PC-9 (cell line): ENCODE results near the gene SMCHD1.

ENCODE experiments used
- EZH2 ChIP-seq: fragments of 200-600 bp; sonication (generic); IDR thresholded peaks from 2 replicates; pipeline ENCODE4 v1.8.0; 2017; ENCODE audit warnings: antibody characterized with exemption, low read depth
- TF ChIP-seq, protein P1 (sequence below): fragments of 200-600 bp; sonication (generic); conservative IDR thresholded peaks from 2 replicates; pipeline ENCODE4 v1.6.1; 2017; ENCODE audit warnings: mixed run types, antibody characterized with exemption, mild to moderate bottlenecking, moderate library complexity

DNA sequence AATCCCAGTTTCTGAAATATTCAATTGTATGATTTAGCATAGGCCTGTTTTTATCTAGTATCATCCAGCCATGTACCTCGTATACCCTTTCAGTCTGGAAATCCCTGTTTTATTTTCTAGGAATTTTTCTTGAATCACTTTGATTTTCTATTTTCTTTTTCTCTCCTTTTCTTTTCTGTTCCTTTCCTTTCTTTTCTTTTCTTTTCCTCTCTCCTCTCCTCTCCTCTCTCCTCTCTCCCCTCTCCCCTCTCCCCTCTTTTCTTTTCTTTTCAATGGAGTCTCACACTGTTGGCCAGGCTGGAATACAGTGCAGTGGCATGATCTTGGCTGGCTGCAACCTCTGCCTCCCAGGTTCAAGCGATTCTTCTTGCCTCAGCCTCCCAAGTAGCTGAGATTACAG is 63.5 kb downstream of the SMCHD1 start:
- TF ChIP-seq EZH2 = no peak
- TF ChIP-seq, protein P1, sequence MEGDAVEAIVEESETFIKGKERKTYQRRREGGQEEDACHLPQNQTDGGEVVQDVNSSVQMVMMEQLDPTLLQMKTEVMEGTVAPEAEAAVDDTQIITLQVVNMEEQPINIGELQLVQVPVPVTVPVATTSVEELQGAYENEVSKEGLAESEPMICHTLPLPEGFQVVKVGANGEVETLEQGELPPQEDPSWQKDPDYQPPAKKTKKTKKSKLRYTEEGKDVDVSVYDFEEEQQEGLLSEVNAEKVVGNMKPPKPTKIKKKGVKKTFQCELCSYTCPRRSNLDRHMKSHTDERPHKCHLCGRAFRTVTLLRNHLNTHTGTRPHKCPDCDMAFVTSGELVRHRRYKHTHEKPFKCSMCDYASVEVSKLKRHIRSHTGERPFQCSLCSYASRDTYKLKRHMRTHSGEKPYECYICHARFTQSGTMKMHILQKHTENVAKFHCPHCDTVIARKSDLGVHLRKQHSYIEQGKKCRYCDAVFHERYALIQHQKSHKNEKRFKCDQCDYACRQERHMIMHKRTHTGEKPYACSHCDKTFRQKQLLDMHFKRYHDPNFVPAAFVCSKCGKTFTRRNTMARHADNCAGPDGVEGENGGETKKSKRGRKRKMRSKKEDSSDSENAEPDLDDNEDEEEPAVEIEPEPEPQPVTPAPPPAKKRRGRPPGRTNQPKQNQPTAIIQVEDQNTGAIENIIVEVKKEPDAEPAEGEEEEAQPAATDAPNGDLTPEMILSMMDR = no peak
